Measurements from ENCODE around the gene CHCHD10.

Gene CHCHD10

DNA sequence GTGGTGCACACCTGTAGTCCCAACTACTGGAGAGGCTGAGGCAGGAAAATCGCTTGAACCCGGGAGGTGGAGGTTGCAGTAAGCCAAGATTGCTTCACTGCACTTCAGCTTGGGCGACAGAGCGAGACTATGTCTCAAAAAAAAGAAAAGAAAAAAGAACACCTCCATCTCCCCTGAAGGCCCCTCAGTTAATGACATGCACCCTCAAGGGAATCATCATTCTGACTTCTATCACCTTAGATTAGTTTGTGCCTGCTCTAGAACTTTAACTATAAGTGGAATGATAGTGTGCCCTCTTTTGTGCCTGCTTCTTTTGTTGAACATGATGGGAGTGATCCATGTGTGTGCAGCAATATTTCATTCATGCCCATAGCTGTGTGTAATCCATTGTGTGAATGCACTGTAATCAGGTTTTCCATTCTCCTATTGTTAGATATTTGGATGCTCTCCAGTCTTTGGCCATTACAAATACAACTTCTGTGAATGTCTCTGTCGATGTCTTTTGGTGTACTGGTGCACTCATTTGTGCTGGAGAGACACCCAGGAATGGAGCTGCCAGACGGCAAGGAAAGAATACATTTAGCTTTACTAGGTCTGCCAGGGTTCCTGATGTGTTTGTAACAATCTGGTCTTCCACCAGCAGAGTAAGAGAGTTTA lies 12.7 kb downstream of the CHCHD10 start:
- in situ Hi-C loops (cut with MboI; ENCODE audit: low sequenced_read_pairs, unreplicated experiment), result no loop called here
- no peak for DNase-seq (ENCODE audit: low spot score)
- TF ChIP-seq, protein P1, sequence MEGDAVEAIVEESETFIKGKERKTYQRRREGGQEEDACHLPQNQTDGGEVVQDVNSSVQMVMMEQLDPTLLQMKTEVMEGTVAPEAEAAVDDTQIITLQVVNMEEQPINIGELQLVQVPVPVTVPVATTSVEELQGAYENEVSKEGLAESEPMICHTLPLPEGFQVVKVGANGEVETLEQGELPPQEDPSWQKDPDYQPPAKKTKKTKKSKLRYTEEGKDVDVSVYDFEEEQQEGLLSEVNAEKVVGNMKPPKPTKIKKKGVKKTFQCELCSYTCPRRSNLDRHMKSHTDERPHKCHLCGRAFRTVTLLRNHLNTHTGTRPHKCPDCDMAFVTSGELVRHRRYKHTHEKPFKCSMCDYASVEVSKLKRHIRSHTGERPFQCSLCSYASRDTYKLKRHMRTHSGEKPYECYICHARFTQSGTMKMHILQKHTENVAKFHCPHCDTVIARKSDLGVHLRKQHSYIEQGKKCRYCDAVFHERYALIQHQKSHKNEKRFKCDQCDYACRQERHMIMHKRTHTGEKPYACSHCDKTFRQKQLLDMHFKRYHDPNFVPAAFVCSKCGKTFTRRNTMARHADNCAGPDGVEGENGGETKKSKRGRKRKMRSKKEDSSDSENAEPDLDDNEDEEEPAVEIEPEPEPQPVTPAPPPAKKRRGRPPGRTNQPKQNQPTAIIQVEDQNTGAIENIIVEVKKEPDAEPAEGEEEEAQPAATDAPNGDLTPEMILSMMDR (IDR thresholded peaks at IDR 0.05; ENCODE audit: borderline replicate concordance, control extremely low read depth, extremely low read depth, insufficient read depth, missing control alignments), result no peak

DNA sequence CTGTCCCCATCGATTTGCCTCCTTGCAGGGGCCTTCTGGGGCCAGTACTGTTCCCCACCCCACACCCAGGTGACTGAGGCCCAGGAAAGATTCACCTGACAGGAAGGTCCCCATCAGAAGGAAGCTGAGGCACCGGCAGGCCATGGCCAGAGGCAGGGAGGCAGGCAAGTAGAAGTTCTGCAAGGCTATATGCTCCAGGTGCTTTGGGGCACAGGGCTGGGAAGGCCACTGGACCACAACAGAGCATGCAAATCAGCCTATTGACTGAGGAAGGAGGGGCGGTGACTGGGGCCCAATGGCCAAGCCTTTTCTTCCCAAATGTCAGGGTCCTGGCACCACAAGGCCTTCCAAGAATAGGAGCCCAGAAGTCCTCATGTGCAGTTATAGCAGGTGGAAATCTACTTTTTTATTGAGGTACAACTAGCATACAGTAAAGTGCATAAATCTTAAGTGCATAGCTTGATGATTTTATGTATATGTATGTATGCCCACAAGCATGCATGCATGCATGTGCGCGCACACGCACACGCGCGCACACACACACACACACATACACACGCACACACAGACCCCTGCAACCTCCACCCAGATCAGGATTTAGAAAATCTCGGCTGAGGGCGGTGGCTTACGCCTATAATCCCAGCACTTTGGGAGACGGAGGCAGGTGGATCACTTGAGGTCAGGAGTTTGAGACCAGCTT lies 13.4 kb downstream of the CHCHD10 start, which contains the start of gene VPREB3:
Gene VPREB3, minus strand, starts transcription at position 206 of the 700 bp plus-strand sequence. Its CDS starts 62 bp downstream, at position 144.
- TF ChIP-seq, protein P1 (IDR thresholded peaks at IDR 0.05; ENCODE audit: borderline replicate concordance, control extremely low read depth, extremely low read depth, insufficient read depth, missing control alignments), result no peak
- in situ Hi-C loops (cut with MboI; ENCODE audit: low sequenced_read_pairs, unreplicated experiment), result no loop called here

DNA sequence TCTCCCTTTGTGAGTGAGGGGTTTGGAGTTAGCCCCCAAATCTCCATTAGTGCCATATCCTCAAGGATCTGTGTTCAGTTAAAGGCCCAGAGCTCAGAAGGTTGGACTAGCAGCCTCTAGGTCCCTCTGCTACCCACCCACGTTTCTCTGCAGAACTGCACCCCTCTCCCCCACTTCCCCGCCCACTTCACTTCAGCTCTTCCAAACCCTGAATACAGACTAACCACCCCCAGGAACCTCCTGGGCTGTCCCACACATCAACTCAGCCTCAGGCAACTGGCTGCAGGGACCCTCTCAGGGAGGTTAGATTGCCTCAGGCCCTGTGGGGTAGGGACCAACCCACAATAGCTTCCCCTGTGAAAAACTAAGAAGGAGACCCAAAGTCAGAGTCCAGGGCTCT lies 14.4 kb downstream of the CHCHD10 start:
- DNase-seq (ENCODE audit: low spot score), result no peak
- in situ Hi-C loops (cut with MboI; ENCODE audit: low sequenced_read_pairs, unreplicated experiment), result no loop called here
- TF ChIP-seq, protein P1 (IDR thresholded peaks at IDR 0.05; ENCODE audit: borderline replicate concordance, control extremely low read depth, extremely low read depth, insufficient read depth, missing control alignments), result no peak

More for the DNA sequence above, 13.4 kb downstream of the CHCHD10 start, which contains the start of gene VPREB3:
- no peak for DNase-seq (ENCODE audit: low spot score)

DNA sequence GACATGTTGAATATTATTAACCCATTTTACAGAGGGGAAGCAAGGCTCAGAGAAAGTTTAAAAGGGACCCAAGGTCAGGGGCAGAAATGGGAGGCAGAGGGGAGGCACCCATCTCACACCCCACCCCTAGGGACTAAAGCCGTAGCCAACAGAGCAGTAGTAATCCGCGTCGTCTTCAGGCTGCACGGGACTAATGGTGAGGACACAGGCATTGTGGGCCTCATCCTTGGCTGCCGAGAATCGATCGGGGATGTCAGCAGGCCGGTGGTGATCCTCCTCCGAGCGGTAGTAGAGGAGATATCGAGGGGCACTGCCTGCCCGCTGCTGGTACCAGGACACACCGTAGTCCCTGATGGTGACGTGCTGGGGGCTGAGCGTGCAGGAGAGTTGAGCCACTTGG lies 15.0 kb downstream of the CHCHD10 start:
- in situ Hi-C loops (cut with MboI; ENCODE audit: low sequenced_read_pairs, unreplicated experiment), result no loop called here
- DNase-seq (ENCODE audit: low spot score), result peak; percentile 61
- TF ChIP-seq, protein P1 (IDR thresholded peaks at IDR 0.05; ENCODE audit: borderline replicate concordance, control extremely low read depth, extremely low read depth, insufficient read depth, missing control alignments), result no peak

DNA sequence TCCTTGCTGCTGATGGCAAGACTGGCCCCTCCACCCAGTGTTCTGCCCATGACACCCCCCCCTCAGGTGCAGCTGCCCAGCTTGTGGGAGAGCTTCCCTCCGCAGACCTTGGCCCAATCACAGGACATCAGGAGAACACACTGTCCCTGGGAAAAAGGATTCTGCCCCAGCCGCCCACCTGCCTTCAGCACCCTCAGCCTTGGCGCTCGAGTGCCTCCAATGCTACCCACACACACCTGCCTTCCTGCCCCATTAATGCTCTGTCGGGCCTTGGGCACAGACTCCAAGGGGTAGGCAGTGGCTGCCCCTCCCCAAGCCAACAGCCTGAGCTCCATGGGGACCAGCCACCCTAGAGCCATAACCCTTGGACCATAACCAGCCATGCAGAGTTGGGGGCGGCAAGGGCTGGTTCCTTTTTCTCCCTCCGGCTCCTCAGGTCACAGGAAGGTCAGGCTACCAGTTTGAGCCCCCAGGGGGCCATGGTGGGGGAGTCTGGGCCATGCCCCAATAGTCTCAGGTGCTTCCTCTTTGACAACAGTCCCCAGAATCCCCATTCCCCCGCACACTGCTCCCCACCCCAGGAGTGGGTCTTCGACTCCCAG lies 15.6 kb downstream of the CHCHD10 start:
- peak; percentile 76 for DNase-seq (ENCODE audit: low spot score)
- TF ChIP-seq, protein P1 (IDR thresholded peaks at IDR 0.05; ENCODE audit: borderline replicate concordance, control extremely low read depth, extremely low read depth, insufficient read depth, missing control alignments), result no peak
- in situ Hi-C loops (cut with MboI; ENCODE audit: low sequenced_read_pairs, unreplicated experiment), result no loop called here

DNA sequence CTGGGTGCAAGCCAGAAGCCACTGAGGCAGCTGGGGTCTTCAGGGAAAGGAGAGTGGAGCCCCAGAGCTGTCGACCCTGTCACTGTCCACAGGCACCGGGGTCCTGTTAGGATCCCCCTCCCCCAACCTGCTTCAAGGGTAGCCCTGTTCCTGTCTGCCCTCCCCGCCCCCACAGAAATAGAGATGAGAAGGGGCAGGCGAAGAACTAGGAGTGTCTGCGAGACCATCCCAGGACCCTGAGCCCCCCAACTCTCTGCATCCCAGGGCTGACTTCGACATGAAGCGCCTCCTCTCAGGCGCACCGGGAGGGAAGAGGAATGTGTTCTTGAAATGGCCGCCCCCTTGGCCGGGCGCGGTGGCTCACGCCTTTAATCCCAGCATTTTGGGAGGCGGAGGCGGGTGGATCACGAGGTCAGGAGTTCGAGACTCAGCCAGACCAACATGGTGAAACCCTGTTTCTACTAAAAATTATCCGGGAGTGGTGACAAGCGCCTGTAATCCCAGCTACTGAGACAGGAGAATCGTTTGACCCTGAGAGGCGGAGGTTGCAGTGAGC lies 16.3 kb downstream of the CHCHD10 start:
- in situ Hi-C loops (cut with MboI; ENCODE audit: low sequenced_read_pairs, unreplicated experiment), result no loop called here
- DNase-seq (ENCODE audit: low spot score), result no peak
- TF ChIP-seq, protein P1 (IDR thresholded peaks at IDR 0.05; ENCODE audit: borderline replicate concordance, control extremely low read depth, extremely low read depth, insufficient read depth, missing control alignments), result no peak

All from GM13976 (cell line).